Esophagus squamous epithelium (tissue), 4 donors: ENCODE data around the gene CNTNAP5.

Source experiments
- POLR2A ChIP-seq, 4 donors: fragments of 450-650 bp; IDR thresholded peaks; one replicate each; pipeline ENCODE4 v1.6.1; 2017; ENCODE audit warnings: antibody characterized with exemption in 4 of 4, mild to moderate bottlenecking in 4 of 4, moderate library complexity in 3 of 4
- TF ChIP-seq, protein P1 (sequence below), 6 experiments: fragments of 450-650 bp in 4 of 6; fragments of 200-600 bp in 2 of 6; sonication (generic) in 2 of 6; IDR thresholded peaks; one replicate each; pipeline ENCODE4 v1.5.1; 2016 to 2019; ENCODE audit warnings: antibody characterized with exemption in 6 of 6, mild to moderate bottlenecking in 4 of 6, moderate library complexity in 4 of 6

DNA sequence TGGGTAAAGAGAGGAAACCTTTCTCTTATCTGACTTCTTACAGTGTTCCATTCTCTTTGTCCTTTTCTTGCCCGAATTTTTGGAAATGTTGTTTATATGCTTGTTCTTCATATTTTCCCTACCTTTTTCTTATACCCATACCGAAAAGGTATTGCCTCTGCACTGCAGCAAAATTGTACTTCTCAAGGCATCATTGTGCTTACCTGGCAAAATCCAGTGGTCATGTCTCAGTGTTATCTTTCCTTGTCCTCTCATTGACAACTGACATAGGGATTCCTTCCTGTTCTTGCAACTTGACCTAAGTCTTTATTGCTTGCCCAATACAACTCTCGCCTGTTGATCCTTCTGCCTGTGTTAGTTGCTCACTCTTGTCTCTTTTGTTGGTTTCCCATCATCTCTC is 842.2 kb downstream of the CNTNAP5 start:
- TF ChIP-seq POLR2A (IDR thresholded peaks at IDR 0.05), result no peak
- TF ChIP-seq, protein P1, sequence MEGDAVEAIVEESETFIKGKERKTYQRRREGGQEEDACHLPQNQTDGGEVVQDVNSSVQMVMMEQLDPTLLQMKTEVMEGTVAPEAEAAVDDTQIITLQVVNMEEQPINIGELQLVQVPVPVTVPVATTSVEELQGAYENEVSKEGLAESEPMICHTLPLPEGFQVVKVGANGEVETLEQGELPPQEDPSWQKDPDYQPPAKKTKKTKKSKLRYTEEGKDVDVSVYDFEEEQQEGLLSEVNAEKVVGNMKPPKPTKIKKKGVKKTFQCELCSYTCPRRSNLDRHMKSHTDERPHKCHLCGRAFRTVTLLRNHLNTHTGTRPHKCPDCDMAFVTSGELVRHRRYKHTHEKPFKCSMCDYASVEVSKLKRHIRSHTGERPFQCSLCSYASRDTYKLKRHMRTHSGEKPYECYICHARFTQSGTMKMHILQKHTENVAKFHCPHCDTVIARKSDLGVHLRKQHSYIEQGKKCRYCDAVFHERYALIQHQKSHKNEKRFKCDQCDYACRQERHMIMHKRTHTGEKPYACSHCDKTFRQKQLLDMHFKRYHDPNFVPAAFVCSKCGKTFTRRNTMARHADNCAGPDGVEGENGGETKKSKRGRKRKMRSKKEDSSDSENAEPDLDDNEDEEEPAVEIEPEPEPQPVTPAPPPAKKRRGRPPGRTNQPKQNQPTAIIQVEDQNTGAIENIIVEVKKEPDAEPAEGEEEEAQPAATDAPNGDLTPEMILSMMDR (IDR thresholded peaks at IDR 0.05), result no peak
